ENCODE measurements around the gene MVB12B. TPM values are rescaled to one million over a fixed set of nuclear protein-coding genes. Genes with fewer than 3 reads are reported as not detected.
"Not testable (repeated sequence)": the region's sequence is repeated elsewhere in the genome, so short reads cannot be mapped to it uniquely, and the experiment has no call there.

Gene MVB12B
- total RNA-seq, 1 experiment from 2014 or later: 6.1 TPM

- DNase-seq (ENCODE audit: low read depth): no peak
Measured at GRCh38 chr9:126534431-126535186, 208.0 kb downstream of the MVB12B start.

DNA sequence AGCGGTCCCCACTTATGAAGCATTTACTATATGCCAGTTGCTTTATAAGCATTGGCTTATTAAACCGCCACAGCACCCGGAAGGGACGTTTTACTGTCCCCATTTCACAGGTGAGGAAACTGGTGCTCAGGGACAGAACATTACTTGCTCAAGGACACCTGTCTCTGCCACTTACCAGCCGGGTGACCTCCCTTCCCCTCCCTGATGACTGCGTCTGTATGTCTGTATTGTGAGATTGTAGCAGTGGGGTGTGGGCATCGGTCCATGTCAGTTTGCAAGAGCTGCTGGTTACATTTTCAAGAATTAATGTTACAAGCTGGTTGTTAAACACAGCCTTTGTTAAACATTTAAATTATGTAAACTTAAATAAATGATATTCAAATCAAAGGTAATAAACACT, 209.5 kb downstream of the MVB12B start:
- no peak for DNase-seq (ENCODE audit: low read depth)

GRCh38 chr9:126536841-126537465, 210.3 kb downstream of the MVB12B start:
- DNase-seq (ENCODE audit: low read depth): no peak

DNA sequence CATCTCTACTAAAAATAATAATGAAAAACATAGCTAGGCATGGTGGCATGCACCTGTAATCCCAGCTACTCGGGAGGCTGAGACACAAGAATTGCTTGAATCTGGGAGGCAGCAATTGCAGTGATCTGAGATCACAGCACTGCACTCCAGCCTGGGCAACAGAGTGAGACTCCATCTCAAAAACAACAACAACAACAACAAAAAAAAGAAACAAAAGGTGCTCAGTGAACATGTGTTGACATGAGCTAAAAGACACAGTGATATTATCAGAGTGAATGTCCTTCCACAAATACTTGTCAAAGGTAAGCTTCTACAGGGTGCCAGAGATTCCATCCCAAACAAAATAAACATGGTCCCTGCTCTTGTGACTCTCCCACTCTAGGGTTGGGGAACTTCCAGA, 211.9 kb downstream of the MVB12B start:
- no peak for DNase-seq (ENCODE audit: low read depth)

DNA sequence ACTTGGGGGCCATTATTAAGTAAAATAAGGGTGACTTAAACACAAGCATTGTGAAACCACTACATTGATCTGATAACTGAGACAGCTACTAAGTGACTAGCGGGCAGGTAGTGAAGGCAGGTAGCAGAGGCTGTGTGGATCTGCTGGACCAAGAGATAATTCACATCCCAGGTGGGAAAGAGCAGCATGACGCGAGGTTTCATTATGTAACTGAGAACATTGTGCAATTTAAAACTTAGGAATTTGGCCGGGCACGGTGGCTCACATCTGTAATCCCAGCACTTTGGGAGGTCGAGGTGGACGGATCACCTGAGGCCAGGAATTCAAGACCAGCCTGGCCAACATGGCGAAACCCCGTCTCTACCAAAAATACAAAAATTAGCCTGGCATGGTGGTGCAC, 213.8 kb downstream of the MVB12B start:
- not testable (repeated sequence) for DNase-seq (ENCODE audit: low read depth)

DNA sequence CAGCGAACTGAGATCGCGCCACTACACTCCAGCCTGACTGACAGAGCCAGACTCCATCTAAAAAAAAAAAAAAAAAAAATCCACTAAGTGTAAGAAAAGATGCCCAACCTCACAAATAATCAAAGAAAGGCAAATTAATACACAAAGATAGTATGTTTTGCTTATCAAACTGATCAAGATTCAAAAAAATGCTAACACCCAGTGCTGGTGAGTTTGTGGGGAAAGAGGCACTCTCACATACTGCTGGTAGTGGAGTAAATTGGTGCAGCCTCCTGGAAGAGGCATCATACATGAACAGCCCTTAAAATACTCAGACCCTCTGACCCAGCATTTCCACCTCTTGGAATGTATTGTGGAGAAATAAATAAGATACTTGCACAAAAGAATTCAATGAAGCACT, 216.9 kb downstream of the MVB12B start:
- no peak for DNase-seq (ENCODE audit: low read depth)

GRCh38 chr9:126545106-126545505, 218.5 kb downstream of the MVB12B start:
- no peak for DNase-seq (ENCODE audit: low read depth)

- DNase-seq (ENCODE audit: low read depth): no peak
Measured at GRCh38 chr9:126546036-126546435, 219.4 kb downstream of the MVB12B start.

GRCh38 chr9:126548312-126548711, 221.7 kb downstream of the MVB12B start:
- DNase-seq (ENCODE audit: low read depth): no peak

GRCh38 chr9:126549246-126550006, 222.8 kb downstream of the MVB12B start:
- DNase-seq (ENCODE audit: low read depth): no peak

DNA sequence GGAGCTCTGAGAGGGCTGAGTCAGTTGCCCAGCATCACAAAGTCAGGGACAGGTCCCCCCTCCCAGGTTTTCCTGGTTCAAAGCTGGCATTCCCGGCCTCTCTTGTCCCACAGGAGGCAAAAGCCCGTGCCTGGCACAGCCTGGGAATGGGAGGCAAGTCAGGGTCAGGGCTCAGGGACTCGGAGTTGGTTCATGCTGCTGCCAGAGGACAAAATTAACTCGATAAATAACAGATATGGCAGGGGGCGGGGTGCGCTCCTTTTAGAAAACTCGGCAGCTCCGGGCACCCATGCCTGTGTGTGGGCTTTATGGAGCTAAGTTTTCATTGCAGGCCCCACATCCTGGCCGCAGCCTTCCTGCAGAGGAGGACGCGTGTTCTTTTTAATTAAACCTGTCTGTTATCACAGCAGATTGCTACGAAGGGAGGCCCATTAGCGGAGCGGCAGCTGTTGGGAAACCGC, 224.3 kb downstream of the MVB12B start:
- DNase-seq (ENCODE audit: low read depth): no peak

GRCh38 chr9:126551812-126552211, 225.2 kb downstream of the MVB12B start:
- DNase-seq (ENCODE audit: low read depth): no peak

DNA sequence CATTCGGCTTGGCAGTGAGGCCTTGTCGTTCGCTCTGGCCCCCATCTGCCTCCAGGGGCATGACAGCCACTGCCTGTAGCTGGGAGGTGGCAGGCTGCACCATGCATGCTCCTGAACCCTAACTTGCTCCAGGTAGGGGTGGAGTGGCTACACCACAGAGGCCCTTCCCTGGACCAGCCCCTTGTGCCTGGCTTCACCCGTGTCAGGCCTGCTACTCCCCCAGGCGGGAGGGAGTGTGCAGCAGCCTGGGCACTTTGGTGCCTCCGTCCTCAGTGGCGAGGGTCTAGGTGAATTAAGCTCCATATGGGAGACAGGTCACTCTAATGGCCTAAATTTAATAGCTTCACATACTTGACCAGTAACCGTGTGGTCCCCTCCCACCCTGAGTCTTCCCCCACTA, 227.7 kb downstream of the MVB12B start:
- no peak for DNase-seq (ENCODE audit: low read depth)

- DNase-seq (ENCODE audit: low read depth): not testable (repeated sequence)
Measured at GRCh38 chr9:126555421-126555820, 228.8 kb downstream of the MVB12B start.

All from Daoy (cell line).